HG03039 (cell line): ENCODE data around the gene USP17L17.
"Not testable (repeated sequence)": the region's sequence is repeated elsewhere in the genome, so short reads cannot be mapped to it uniquely, and the experiment has no call there.

ENCODE experiments used
- ATAC-seq: cut with Tn5 transposase; IDR thresholded peaks from one replicate; pipeline ENCODE4 v1.9.1; 2021; ENCODE audit warnings: mild to moderate bottlenecking, moderate library complexity; ENCODE audit not compliant: unreplicated experiment

Gene USP17L17, protein sequence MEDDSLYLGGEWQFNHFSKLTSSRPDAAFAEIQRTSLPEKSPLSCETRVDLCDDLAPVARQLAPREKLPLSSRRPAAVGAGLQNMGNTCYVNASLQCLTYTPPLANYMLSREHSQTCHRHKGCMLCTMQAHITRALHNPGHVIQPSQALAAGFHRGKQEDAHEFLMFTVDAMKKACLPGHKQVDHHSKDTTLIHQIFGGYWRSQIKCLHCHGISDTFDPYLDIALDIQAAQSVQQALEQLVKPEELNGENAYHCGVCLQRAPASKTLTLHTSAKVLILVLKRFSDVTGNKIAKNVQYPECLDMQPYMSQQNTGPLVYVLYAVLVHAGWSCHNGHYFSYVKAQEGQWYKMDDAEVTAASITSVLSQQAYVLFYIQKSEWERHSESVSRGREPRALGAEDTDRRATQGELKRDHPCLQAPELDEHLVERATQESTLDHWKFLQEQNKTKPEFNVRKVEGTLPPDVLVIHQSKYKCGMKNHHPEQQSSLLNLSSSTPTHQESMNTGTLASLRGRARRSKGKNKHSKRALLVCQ

DNA sequence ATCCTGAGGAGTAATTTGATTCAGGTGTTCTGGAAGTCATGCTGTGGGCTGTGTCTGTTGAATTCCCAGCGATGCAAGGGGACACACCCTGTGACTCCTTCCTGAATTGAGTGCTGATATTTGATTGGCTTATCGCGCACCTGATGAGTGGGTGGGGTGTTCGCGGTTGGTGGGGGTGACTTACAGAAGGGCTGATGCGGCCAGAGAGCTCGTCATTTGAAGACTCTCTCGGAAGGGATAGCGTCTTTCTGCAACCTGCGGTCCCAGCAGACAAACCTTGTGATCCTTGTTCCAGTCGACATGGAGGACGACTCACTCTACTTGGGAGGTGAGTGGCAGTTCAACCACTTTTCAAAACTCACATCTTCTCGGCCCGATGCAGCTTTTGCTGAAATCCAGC is at the start of gene USP17L17:
TSS of gene USP17L17 (plus strand) at position 301 of the 400 bp plus-strand sequence. CDS start at position 301, 0 bp downstream.
- ATAC-seq = not testable (repeated sequence)

GRCh38 chr4:9210357-9210756 is 33.3 kb upstream of the USP17L17 start, which contains the start of gene USP17L10:
USP17L10 (plus strand) TSS chr4:9210657; CDS start chr4:9210657, 0 bp downstream.
- not testable (repeated sequence) for ATAC-seq

DNA sequence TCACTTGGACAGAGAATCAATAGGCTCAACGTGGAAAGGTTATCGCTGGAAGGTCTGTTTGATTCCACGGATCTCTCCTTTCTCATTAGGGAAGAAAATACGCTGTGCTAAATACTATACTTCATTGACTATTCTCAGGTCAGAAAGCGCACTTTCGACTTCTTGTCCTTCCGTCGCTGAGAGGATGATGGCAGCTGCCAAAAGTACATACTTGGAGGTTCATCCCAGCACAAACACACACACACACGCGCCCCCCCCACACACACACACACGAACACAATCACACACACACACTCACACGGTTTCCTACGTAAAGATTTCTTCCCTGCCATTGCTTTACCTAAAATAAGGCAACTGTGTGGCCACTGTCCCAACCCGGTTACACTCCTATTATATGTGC is 29.0 kb upstream of the USP17L17 start:
- not testable (repeated sequence) for ATAC-seq

DNA sequence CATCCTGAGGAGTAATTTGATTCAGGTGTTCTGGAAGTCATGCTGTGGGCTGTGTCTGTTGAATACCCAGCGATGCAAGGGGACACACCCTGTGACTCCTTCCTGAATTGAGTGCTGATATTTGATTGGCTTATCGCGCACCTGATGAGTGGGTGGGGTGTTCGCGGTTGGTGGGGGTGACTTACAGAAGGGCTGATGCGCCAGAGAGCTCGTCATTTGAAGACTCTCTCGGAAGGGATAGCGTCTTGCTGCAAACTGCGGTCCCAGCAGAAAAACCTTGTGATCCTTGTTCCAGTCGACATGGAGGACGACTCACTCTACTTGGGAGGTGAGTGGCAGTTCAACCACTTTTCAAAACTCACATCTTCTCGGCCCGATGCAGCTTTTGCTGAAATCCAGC is 28.6 kb upstream of the USP17L17 start, which contains the start of gene USP17L11:
TSS of gene USP17L11 (plus strand) at position 301 of the 400 bp plus-strand sequence. CDS start at position 301, 0 bp downstream.
- ATAC-seq = not testable (repeated sequence)

DNA sequence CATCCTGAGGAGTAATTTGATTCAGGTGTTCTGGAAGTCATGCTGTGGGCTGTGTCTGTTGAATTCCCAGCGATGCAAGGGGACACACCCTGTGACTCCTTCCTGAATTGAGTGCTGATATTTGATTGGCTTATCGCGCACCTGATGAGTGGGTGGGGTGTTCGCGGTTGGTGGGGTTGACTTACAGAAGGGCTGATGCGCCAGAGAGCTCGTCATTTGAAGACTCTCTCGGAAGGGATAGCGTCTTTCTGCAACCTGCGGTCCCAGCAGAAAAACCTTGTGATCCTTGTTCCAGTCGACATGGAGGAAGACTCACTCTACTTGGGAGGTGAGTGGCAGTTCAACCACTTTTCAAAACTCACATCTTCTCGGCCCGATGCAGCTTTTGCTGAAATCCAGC is 23.8 kb upstream of the USP17L17 start, which contains the start of gene USP17L12:
TSS of gene USP17L12 (plus strand) at position 301 of the 400 bp plus-strand sequence. CDS start at position 301, 0 bp downstream.
- not testable (repeated sequence) for ATAC-seq

DNA sequence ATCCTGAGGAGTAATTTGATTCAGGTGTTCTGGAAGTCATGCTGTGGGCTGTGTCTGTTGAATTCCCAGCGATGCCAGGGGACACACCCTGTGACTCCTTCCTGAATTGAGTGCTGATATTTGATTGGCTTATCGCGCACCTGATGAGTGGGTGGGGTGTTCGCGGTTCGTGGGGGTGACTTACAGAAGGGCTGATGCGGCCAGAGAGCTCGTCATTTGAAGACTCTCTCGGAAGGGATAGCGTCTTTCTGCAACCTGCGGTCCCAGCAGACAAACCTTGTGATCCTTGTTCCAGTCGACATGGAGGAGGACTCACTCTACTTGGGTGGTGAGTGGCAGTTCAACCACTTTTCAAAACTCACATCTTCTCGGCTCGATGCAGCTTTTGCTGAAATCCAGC is 19.1 kb upstream of the USP17L17 start, which contains the start of gene USP17L13:
TSS of gene USP17L13 (plus strand) at position 301 of the 400 bp plus-strand sequence. CDS start at position 301, 0 bp downstream.
- ATAC-seq = not testable (repeated sequence)

- not testable (repeated sequence) for ATAC-seq
Observed at GRCh38 chr4:9230249-9230648, 13.4 kb upstream of the USP17L17 start.

DNA sequence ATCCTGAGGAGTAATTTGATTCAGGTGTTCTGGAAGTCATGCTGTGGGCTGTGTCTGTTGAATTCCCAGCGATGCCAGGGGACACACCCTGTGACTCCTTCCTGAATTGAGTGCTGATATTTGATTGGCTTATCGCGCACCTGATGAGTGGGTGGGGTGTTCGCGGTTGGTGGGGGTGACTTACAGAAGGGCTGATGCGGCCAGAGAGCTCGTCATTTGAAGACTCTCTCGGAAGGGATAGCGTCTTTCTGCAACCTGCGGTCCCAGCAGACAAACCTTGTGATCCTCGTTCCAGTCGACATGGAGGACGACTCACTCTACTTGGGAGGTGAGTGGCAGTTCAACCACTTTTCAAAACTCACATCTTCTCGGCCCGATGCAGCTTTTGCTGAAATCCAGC is 9.6 kb upstream of the USP17L17 start, which contains the start of gene USP17L15:
TSS of gene USP17L15 (plus strand) at position 301 of the 400 bp plus-strand sequence. CDS start at position 301, 0 bp downstream.
- not testable (repeated sequence) for ATAC-seq

GRCh38 chr4:9238461-9238860 is 5.2 kb upstream of the USP17L17 start:
- ATAC-seq = not testable (repeated sequence)

DNA sequence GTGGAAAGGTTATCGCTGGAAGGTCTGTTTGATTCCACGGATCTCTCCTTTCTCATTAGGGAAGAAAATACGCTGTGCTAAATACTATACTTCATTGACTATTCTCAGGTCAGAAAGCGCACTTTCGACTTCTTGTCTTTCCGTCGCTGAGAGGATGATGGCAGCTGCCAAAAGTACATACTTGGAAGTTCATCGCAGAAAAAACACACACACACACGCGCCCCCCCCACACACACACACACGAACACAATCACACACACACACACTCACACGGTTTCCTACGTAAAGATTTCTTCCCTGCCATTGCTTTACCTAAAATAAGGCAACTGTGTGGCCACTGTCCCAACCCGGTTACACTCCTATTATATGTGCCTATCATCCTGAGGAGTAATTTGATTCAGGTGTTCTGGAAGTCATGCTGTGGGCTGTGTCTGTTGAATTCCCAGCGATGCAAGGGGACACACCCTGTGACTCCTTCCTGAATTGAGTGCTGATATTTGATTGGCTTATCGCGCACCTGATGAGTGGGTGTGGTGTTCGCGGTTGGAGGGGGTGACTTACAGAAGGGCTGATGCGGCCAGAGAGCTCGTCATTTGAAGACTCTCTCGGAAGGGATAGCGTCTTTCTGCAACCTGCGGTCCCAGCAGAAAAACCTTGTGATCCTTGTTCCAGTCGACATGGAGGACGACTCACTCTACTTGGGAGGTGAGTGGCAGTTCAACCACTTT is 4.4 kb downstream of the USP17L17 start, which contains the start of gene USP17L18:
TSS of gene USP17L18 (plus strand) at position 678 of the 728 bp plus-strand sequence. CDS start at position 678, 0 bp downstream.
- ATAC-seq = not testable (repeated sequence)

DNA sequence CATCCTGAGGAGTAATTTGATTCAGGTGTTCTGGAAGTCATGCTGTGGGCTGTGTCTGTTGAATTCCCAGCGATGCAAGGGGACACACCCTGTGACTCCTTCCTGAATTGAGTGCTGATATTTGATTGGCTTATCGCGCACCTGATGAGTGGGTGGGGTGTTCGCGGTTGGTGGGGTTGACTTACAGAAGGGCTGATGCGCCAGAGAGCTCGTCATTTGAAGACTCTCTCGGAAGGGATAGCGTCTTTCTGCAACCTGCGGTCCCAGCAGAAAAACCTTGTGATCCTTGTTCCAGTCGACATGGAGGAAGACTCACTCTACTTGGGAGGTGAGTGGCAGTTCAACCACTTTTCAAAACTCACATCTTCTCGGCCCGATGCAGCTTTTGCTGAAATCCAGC is 9.4 kb downstream of the USP17L17 start, which contains the start of gene USP17L19:
TSS of gene USP17L19 (plus strand) at position 301 of the 400 bp plus-strand sequence. CDS start at position 301, 0 bp downstream.
- ATAC-seq = not testable (repeated sequence)

DNA sequence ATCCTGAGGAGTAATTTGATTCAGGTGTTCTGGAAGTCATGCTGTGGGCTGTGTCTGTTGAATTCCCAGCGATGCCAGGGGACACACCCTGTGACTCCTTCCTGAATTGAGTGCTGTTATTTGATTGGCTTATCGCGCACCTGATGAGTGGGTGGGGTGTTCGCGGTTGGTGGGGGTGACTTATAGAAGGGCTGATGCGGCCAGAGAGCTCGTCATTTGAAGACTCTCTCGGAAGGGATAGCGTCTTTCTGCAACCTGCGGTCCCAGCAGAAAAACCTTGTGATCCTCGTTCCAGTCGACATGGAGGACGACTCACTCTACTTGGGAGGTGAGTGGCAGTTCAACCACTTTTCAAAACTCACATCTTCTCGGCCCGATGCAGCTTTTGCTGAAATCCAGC is 14.1 kb downstream of the USP17L17 start, which contains the start of gene USP17L20:
TSS of gene USP17L20 (plus strand) at position 301 of the 400 bp plus-strand sequence. CDS start at position 301, 0 bp downstream.
- not testable (repeated sequence) for ATAC-seq

DNA sequence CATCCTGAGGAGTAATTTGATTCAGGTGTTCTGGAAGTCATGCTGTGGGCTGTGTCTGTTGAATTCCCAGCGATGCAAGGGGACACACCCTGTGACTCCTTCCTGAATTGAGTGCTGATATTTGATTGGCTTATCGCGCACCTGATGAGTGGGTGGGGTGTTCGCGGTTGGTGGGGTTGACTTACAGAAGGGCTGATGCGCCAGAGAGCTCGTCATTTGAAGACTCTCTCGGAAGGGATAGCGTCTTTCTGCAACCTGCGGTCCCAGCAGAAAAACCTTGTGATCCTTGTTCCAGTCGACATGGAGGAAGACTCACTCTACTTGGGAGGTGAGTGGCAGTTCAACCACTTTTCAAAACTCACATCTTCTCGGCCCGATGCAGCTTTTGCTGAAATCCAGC is 18.9 kb downstream of the USP17L17 start, which contains the start of gene USP17L21:
TSS of gene USP17L21 (plus strand) at position 301 of the 400 bp plus-strand sequence. CDS start at position 301, 0 bp downstream.
- ATAC-seq = not testable (repeated sequence)

GRCh38 chr4:9267319-9267718 is 23.6 kb downstream of the USP17L17 start, which contains the start of gene USP17L22:
USP17L22 (plus strand) TSS chr4:9267619; CDS start chr4:9267619, 0 bp downstream.
- ATAC-seq = not testable (repeated sequence)

GRCh38 chr4:9271719-9272118 is 28.0 kb downstream of the USP17L17 start:
- ATAC-seq = not testable (repeated sequence)
